IPS-18a (cell line): Measurements from ENCODE around the gene PSKH1.

ENCODE experiments used
- H3K27ac ChIP-seq: one replicate; pipeline ENCODE4 v1.5.1; 2013; ENCODE audit warnings: low read length
- H3K27me3 ChIP-seq: one replicate; pipeline ENCODE4 v1.6.1; 2013; ENCODE audit warnings: mild to moderate bottlenecking, low read length; ENCODE audit not compliant: control insufficient read depth, insufficient read depth
- H3K36me3 ChIP-seq: one replicate; pipeline ENCODE4 v1.6.1; 2013; ENCODE audit warnings: low read depth, low read length; ENCODE audit not compliant: control insufficient read depth
- H3K4me1 ChIP-seq: one replicate; pipeline ENCODE4 v1.6.1; 2013; ENCODE audit warnings: low read depth, low read length; ENCODE audit not compliant: control insufficient read depth
- H3K4me3 ChIP-seq: one replicate; pipeline ENCODE4 v1.5.1; 2013; ENCODE audit warnings: low read length
- H3K9ac ChIP-seq: one replicate; pipeline ENCODE4 v1.6.1; 2013; ENCODE audit warnings: mild to moderate bottlenecking, low read length, moderate library complexity
- H3K9me3 ChIP-seq: one replicate; pipeline ENCODE4 v1.6.1; 2013; ENCODE audit warnings: low read depth, low read length; ENCODE audit not compliant: control insufficient read depth

Gene PSKH1

DNA sequence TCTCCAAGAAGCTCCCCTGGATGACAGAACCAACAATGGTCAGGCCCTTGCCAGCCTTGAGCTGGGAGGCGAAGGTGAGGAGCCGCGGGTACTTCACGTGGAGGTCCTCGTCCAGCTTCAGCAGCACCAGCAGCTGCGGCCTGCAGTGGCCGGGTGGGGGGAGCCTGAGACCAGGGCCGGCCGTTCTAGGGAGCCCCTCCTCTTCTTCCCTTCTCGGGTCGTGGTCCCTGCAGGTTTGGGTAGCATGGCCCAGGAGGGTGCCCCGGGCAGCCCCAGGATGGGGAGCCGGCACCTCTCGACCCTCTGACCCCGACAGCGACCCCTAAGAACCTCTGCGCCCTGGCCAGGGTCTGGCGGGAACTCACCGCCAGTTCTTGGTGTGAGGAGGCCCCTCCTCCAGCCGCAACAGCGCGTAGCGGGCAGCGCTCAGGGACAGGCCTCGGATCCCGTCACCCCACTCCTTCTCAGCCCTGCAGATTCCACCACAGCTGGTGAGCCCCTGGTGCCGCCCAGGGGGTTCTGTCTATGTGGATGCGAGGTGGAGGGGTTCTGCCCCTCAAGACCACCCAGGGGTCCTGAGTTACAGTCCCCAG, 54.0 kb downstream of the PSKH1 start:
- no peak overlapping the region for H3K27ac ChIP-seq
- no peaks in the 10 kb centered on the region for H3K9me3 ChIP-seq
- H3K9ac ChIP-seq: no peak overlapping the region
- H3K4me3 ChIP-seq: no peak overlapping the region
- H3K4me1 ChIP-seq: no peaks in the 10 kb centered on the region
- no peaks in the 10 kb centered on the region for H3K27me3 ChIP-seq
- peaks cover 47% of the 10 kb centered on the region for H3K36me3 ChIP-seq

DNA sequence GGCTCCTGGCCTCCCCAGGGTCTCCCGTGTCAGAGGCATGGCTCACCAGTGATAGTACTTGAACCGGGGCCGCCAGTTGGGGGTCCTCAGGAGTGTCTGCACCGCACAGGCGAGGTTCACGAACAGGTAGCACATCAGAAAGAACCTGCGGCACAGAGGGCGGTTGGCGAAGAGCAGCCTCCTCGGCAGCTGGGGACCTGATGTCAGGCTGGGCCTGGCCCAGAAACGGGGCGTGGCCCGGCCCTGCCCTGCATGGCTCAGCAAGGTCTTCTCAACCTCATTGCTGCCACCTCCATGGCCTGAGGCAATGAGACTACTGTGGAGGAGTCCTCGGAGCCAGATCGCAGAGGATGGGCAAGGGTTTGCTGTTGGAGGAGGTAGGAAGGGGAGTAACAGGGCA, 55.0 kb downstream of the PSKH1 start:
- no peaks in the 10 kb centered on the region for H3K27me3 ChIP-seq
- H3K9me3 ChIP-seq: no peaks in the 10 kb centered on the region
- H3K9ac ChIP-seq: no peak overlapping the region
- H3K36me3 ChIP-seq: peaks cover 43% of the 10 kb centered on the region
- H3K27ac ChIP-seq: no peak overlapping the region
- no peaks in the 10 kb centered on the region for H3K4me1 ChIP-seq
- no peak overlapping the region for H3K4me3 ChIP-seq

GRCh38 chr16:67949645-67950044, 56.6 kb downstream of the PSKH1 start:
- Histone ChIP-seq H3K27me3 (no peaks in the 10 kb centered on the region), H3K4me3 (no peak overlapping the region), H3K4me1 (no peaks in the 10 kb centered on the region), H3K9me3 (no peaks in the 10 kb centered on the region), H3K27ac (no peak overlapping the region), H3K9ac (no peak overlapping the region), H3K36me3 (peaks cover 51% of the 10 kb centered on the region)

DNA sequence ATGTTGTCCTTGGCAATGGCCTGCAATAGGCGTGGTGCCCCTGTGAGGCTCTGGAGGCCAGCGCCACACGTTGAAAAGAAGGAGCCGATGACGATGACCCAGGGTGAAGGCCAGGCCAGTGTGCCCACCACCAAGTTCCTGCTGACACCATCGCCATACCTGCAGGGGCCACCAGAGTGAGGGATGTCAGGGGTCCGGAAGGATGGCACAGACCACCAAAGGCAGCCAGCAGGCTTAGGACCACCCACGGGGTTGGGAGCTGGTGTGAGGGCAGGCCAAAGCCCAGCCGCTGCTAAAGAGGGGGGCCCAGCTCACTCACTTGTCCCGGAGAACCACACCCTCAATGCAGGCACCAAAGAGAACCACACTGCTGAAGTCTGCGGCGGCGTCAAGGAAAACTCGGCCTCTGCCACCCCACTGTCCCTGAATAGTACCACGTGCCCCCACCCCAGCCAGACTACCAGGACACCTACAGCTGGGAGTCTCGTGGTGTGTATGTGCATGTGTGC, 57.3 kb downstream of the PSKH1 start:
- no peak overlapping the region for H3K4me3 ChIP-seq
- no peaks in the 10 kb centered on the region for H3K27me3 ChIP-seq
- no peak overlapping the region for H3K27ac ChIP-seq
- H3K36me3 ChIP-seq: peaks cover 45% of the 10 kb centered on the region
- no peaks in the 10 kb centered on the region for H3K9me3 ChIP-seq
- no peak overlapping the region for H3K9ac ChIP-seq
- H3K4me1 ChIP-seq: no peaks in the 10 kb centered on the region

DNA sequence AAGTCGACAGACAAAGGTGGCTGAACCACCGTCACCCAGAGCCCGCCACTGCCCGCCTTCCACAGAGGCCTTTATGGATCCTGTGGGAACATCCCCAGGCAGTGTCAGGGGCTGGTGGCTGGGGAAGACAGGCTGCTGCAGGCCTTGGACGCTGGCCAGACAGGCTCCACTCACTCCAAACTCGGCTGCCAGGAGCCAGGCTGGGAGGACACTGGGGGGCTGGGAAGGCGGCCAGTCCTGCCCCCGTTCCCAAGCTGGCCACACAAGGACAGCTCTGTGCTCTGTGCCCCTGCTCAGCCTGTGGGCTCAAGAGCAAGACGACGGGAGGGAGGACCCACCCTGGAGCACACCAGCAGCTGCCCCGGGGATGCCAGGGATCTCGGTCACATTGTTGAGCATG, 58.4 kb downstream of the PSKH1 start:
- Histone ChIP-seq H3K4me1 (no peaks in the 10 kb centered on the region), H3K27me3 (no peaks in the 10 kb centered on the region), H3K9ac (no peak overlapping the region), H3K27ac (no peak overlapping the region), H3K4me3 (no peak overlapping the region), H3K36me3 (peaks cover 36% of the 10 kb centered on the region), H3K9me3 (no peaks in the 10 kb centered on the region)

GRCh38 chr16:67953641-67954375, 60.8 kb downstream of the PSKH1 start:
- Histone ChIP-seq H3K36me3 (peaks cover 32% of the 10 kb centered on the region), H3K4me3 (no peak overlapping the region), H3K27me3 (no peaks in the 10 kb centered on the region), H3K4me1 (no peaks in the 10 kb centered on the region), H3K9me3 (no peaks in the 10 kb centered on the region), H3K27ac (no peak overlapping the region), H3K9ac (no peak overlapping the region)

DNA sequence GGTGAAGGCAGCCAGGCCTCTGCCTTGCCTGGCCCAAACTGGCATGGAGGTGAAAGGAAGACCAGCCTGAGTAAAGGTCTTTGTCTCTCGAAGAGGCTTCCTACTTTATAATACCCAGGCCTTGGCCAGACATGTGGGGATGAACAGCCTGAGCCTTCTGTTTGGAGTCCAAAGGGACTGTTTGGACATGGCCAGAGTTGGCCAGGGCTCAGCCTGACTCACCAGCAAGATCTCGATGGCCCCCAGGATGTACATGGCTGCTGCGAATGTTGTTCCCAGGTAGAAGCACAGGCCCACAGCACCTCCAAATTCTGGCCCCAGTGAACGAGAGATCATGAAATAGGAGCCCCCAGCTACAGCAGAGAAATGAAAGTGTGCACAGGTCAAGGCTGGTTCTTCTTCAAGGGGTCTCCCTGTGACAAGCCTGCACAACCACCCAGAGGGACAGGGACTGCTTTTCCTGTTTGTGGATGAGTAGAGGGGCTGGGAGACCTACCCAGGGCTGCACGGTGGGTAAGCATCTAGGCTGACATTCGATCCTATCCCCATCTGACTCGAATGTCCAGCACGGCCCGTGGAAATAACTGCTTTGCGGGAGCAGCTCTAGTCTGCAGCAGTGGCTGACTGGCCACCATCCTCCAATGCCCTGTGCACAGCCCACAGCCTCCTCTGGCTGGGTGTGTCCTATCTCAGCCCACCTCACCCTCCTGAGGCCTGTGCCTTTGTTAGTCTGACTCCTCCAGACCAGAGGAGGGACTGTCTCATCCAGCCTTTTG, 61.6 kb downstream of the PSKH1 start:
- no peak overlapping the region for H3K9ac ChIP-seq
- H3K9me3 ChIP-seq: no peaks in the 10 kb centered on the region
- no peak overlapping the region for H3K27ac ChIP-seq
- H3K4me1 ChIP-seq: no peaks in the 10 kb centered on the region
- no peaks in the 10 kb centered on the region for H3K27me3 ChIP-seq
- no peak overlapping the region for H3K4me3 ChIP-seq
- peaks cover 39% of the 10 kb centered on the region for H3K36me3 ChIP-seq

DNA sequence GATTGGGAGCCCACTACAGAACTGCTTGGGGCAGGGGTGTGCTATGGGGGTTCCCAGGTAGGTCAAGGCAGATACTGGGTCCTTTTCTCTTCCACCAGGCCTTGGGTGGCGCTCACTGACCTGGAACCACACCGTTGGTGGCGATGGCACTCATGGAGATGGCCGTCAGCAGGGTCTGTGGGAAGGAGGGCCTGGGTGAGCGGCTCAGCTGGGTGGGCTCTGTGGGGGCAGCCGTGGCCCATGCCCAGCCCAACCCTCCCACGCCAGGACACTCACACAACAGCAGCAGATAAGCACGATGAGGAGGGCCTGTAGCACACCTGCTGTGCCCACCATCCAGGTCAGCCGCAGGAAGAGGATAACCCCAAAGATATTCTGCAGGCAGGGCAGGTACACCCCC, 64.6 kb downstream of the PSKH1 start:
- no peak overlapping the region for H3K4me3 ChIP-seq
- no peaks in the 10 kb centered on the region for H3K9me3 ChIP-seq
- no peak overlapping the region for H3K27ac ChIP-seq
- H3K9ac ChIP-seq: no peak overlapping the region
- peaks cover 40% of the 10 kb centered on the region for H3K36me3 ChIP-seq
- no peaks in the 10 kb centered on the region for H3K4me1 ChIP-seq
- no peaks in the 10 kb centered on the region for H3K27me3 ChIP-seq

DNA sequence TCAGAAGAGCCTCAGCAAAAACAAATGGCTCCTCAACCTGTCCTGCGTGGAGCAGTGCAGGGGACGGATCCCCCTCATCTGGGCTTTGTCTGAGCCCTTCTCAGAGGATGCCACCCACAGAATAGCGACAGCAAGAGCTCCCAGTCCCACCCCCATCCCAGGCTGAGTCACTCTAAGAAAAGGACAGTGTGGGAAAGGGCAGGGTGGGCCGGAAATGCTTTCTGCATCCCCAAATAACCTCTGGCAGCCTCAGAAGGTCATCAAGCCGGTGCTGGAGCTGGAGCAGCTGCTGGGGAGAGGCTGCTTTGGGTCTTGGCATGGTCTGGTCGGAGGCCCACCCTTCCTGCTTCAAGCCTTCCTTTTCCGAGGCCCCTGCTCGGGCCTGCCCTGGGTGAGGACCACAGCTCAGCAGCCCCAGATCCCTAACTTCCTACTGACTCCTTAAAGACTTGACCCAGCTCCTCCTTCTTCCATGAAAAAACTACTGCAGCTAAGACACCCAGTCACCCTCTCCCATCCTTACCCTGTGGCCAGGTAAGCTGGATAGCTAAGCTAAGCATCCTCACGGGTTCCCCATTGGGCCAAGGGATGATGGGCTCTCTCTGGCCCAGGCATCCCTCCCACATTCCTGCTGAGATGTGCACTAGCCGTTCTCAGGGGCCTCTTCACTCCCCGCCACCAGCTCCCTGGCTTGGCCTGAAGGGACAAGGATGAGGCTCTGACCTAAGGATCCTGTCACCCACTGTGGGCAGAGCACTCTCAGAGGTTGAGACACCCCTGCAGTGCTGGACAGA, 66.7 kb downstream of the PSKH1 start:
- Histone ChIP-seq H3K4me1 (no peaks in the 10 kb centered on the region), H3K27ac (no peak overlapping the region), H3K4me3 (no peak overlapping the region), H3K9ac (no peak overlapping the region), H3K27me3 (no peaks in the 10 kb centered on the region), H3K9me3 (no peaks in the 10 kb centered on the region), H3K36me3 (peaks cover 35% of the 10 kb centered on the region)

- H3K4me1 ChIP-seq: peaks cover 2% of the 10 kb centered on the region
- H3K9me3 ChIP-seq: no peaks in the 10 kb centered on the region
- no peak overlapping the region for H3K4me3 ChIP-seq
- H3K27me3 ChIP-seq: no peaks in the 10 kb centered on the region
- H3K27ac ChIP-seq: no peak overlapping the region
- peaks cover 35% of the 10 kb centered on the region for H3K36me3 ChIP-seq
- no peak overlapping the region for H3K9ac ChIP-seq
Measured at GRCh38 chr16:67961551-67961957, 68.5 kb downstream of the PSKH1 start.

GRCh38 chr16:67962135-67962534, 69.1 kb downstream of the PSKH1 start:
- Histone ChIP-seq H3K27me3 (no peaks in the 10 kb centered on the region), H3K36me3 (peaks cover 35% of the 10 kb centered on the region), H3K9ac (no peak overlapping the region), H3K9me3 (no peaks in the 10 kb centered on the region), H3K4me1 (peaks cover 8% of the 10 kb centered on the region), H3K27ac (no peak overlapping the region), H3K4me3 (no peak overlapping the region)
